Esophagus squamous epithelium (tissue), 5 donors: ENCODE results near the gene CTIF. TPM values are rescaled to one million over a fixed set of nuclear protein-coding genes. Genes with fewer than 3 reads are reported as not detected.

ENCODE experiments used
- DNase-seq: peaks from one replicate; lab custom pipeline; 2025; lab: John Stamatoyannopoulos, UW
- H3K27ac ChIP-seq, 4 donors: fragments of 200-600 bp; sonication (generic); one replicate each; pipeline ENCODE4 v1.5.1; 2016 to 2019; ENCODE audit warnings: mild to moderate bottlenecking in 1 of 4
- H3K27me3 ChIP-seq, 4 donors: fragments of 200-600 bp; sonication (generic); 1 replicate in 3 of 4; 2 replicates in 1 of 4; pipeline versions ENCODE4 v1.5.1 to v1.6.0; 2017 to 2021; ENCODE audit warnings: antibody characterized with exemption in 1 of 4
- H3K36me3 ChIP-seq, 3 donors: fragments of 200-600 bp; sonication (generic); one replicate each; pipeline ENCODE4 v1.5.1; 2016 to 2019
- H3K4me1 ChIP-seq, 3 donors: fragments of 200-600 bp; sonication (generic); one replicate each; pipeline ENCODE4 v1.5.1; 2017 to 2019
- H3K4me3 ChIP-seq, 4 donors: fragments of 200-600 bp; sonication (generic); 1 replicate in 3 of 4; 2 replicates in 1 of 4; pipeline ENCODE4 v1.5.1; 2016 to 2019; ENCODE audit warnings: mild to moderate bottlenecking in 2 of 4, moderate library complexity in 1 of 4
- H3K9me3 ChIP-seq, 3 donors: fragments of 200-600 bp; sonication (generic); one replicate each; pipeline ENCODE4 v1.5.1; 2016 to 2019
- CTCF ChIP-seq, 6 experiments: fragments of 450-650 bp in 4 of 6; fragments of 200-600 bp in 2 of 6; sonication (generic) in 2 of 6; IDR thresholded peaks; one replicate each; pipeline ENCODE4 v1.5.1; 2016 to 2019; ENCODE audit warnings: antibody characterized with exemption in 6 of 6, mild to moderate bottlenecking in 4 of 6, moderate library complexity in 4 of 6
- POLR2A ChIP-seq, 4 donors: fragments of 450-650 bp; IDR thresholded peaks; one replicate each; pipeline ENCODE4 v1.6.1; 2017; ENCODE audit warnings: antibody characterized with exemption in 4 of 4, mild to moderate bottlenecking in 4 of 4, moderate library complexity in 3 of 4
- WGBS, 2 donors: methylation state at CpG; one replicate each; pipeline ENCODE4 v1.1.5; 2018; 5-methylcytosine and 5-hydroxymethylcytosine counted together
- intact Hi-C: fragments of 100-400 bp; cut with DNase I; formaldehyde crosslinking; loops from one replicate; pipeline ENCODE4 v1.15.0; 2022
- total RNA-seq, 4 donors: library from RNA; depleted of rRNA; stranded (reverse); fragments of >200 nt; gene quantifications; one replicate each; pipeline ENCODE4 v1.1.0, GENCODE V29; 2016
- donor health status: DM: yes; HTN: yes; CAD: no.

The CTIF gene
- total RNA-seq, 4 donors from 2014 or later, result 4.7 to 24.2 (median 10.2) TPM

GRCh38 chr18:48541747-48542400 lies 3.0 kb downstream of the CTIF start:
- WGBS, 2 donors, result 78 to 80% methylated on average over 4 of the region's 4 CpGs
- H3K27me3 ChIP-seq, result no peaks in the 10 kb centered on the region
- H3K4me1 ChIP-seq, result peaks cover 18 to 80% (median 28%) of the 10 kb centered on the region in 3 donors
- DNase-seq, result no peak
- intact Hi-C loops, result no loop called here
- H3K9me3 ChIP-seq, result no peaks in the 10 kb centered on the region
- H3K36me3 ChIP-seq, result no peaks in the 10 kb centered on the region
- peak overlapping the region in 3 of 4 donors; percentile 71 to 87 (median 85) for H3K4me3 ChIP-seq
- peak overlapping the region; percentile 88 to 96 (median 95) for H3K27ac ChIP-seq
- no peak for TF ChIP-seq CTCF (IDR thresholded peaks at IDR 0.05)
- no peak for TF ChIP-seq POLR2A (IDR thresholded peaks at IDR 0.05)

GRCh38 chr18:48542513-48543181 lies 3.8 kb downstream of the CTIF start:
- 67 to 87% methylated on average over 7 of the region's 7 CpGs for WGBS, 2 donors
- DNase-seq, result no peak

GRCh38 chr18:48543228-48543627 lies 4.4 kb downstream of the CTIF start:
- H3K27me3 ChIP-seq, result no peaks in the 10 kb centered on the region
- H3K36me3 ChIP-seq, result no peaks in the 10 kb centered on the region
- no peaks in the 10 kb centered on the region for H3K9me3 ChIP-seq
- 79% methylated on average over 6 of the region's 8 CpGs; no CpG with 5 or more reads in 1 of the 2 donors for WGBS, 2 donors
- DNase-seq, result no peak
- peak overlapping the region; percentile 19 to 96 (median 68) for H3K27ac ChIP-seq
- intact Hi-C loops, result no loop called here
- no peak overlapping the region for H3K4me3 ChIP-seq
- H3K4me1 ChIP-seq, result peaks cover 23 to 90% (median 40%) of the 10 kb centered on the region in 3 donors
- TF ChIP-seq POLR2A (IDR thresholded peaks at IDR 0.05), result no peak
- TF ChIP-seq CTCF (IDR thresholded peaks at IDR 0.05), result no peak

More at GRCh38 chr18:48542513-48543181, 3.8 kb downstream of the CTIF start:
- no peaks in the 10 kb centered on the region for H3K9me3 ChIP-seq
- no peaks in the 10 kb centered on the region for H3K27me3 ChIP-seq
- no peak for TF ChIP-seq CTCF (IDR thresholded peaks at IDR 0.05)
- TF ChIP-seq POLR2A (IDR thresholded peaks at IDR 0.05), result no peak
- peaks cover 18 to 88% (median 35%) of the 10 kb centered on the region in 3 donors for H3K4me1 ChIP-seq
- H3K36me3 ChIP-seq, result no peaks in the 10 kb centered on the region
- intact Hi-C loops, result no loop called here
- peak overlapping the region; percentile 19 to 96 (median 68) for H3K27ac ChIP-seq
- H3K4me3 ChIP-seq, result no peak overlapping the region

GRCh38 chr18:48544116-48544515 lies 5.3 kb downstream of the CTIF start:
- DNase-seq, result no peak
- intact Hi-C loops, result no loop called here
- H3K9me3 ChIP-seq, result no peaks in the 10 kb centered on the region
- peaks cover 25 to 93% (median 47%) of the 10 kb centered on the region in 3 donors for H3K4me1 ChIP-seq
- no peak overlapping the region for H3K4me3 ChIP-seq
- TF ChIP-seq CTCF (IDR thresholded peaks at IDR 0.05) (no peak), POLR2A (IDR thresholded peaks at IDR 0.05) (no peak)
- H3K27me3 ChIP-seq, result no peaks in the 10 kb centered on the region
- WGBS, 2 donors, result 87 to 88% methylated on average over 3 of the region's 3 CpGs
- no peaks in the 10 kb centered on the region for H3K36me3 ChIP-seq
- peak overlapping the region; percentile 21 to 96 (median 84) for H3K27ac ChIP-seq
